ENCODE measurements around the gene KLRB1.
"Not testable (repeated sequence)": the region's sequence is repeated elsewhere in the genome, so short reads cannot be mapped to it uniquely, and the experiment has no call there.

The KLRB1 gene

DNA sequence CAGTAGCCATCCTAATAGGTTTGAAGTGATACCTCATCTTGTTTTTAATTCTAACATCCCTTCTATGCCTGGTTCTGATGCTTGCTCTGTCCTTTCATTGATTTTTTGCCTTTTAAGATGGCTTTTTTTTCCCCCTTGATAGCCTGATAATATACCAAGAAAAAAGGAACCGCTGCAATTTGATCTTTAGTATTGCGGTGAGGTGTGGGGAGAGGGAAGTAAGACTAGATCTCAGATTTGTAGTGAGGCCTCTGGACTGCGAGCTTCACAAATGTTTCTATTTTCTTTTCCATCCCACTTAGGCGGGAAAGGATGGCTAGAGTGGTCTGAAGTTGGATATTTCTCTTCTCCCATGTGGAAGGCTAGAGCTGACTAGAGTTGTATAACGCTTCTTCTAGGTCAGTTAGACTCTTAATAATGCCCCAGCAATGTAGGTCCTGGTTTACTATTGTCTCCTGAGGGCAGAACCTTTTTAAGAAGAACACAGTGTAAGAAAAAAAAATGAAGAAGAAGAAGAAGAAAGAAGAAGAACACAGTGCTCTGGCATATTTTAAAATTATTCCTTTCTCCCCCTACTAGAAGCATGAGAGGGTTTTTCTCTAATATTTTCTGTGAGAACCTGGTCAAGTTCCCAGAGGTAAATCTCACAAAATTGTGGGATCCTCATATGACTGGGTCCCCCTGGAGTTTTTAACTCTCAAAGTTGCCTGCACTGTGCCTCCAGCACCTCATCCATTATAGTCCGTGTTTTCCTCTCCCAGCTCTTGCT lies 11.9 kb upstream of the KLRB1 start:
- no peak for DNase-seq

DNA sequence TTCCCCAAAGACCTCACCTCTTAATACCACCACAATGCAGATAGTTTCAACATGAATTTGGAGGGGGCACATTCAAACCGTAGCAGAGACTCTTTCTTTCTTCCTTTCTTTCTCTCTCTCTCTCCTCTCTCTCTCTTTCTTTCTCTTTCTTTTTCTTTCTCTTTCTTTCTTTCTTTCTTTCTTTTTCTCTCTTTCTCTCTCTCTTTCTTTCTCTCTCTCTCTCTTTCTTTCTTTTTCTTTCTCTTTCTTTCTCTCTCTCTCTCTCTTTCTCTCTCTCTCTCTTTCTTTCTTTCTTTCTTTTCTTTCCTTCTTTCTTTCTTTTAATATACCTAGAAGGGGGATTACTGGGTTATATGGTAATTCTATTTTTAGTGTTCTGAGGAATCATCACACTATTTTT lies 11.2 kb upstream of the KLRB1 start:
- DNase-seq, result not testable (repeated sequence)

DNA sequence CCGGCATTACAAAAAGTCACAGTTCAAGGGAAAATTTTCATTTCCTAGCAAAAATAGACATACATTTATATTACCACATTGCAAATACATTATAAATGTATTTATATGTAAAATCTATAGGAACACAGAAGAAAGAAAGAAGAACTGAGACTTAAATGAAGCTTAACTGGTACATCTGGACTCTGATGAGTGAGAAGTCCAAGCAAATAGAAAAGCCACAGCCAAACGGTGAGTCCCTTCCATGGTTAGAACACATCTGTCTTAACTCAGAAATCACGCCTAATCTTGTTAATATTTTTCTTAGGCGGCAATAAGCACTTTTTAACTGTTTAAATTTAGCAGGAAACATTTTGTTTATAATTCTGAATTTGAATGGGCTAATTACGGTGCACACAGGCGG lies 9.4 kb upstream of the KLRB1 start:
- DNase-seq, result no peak

DNA sequence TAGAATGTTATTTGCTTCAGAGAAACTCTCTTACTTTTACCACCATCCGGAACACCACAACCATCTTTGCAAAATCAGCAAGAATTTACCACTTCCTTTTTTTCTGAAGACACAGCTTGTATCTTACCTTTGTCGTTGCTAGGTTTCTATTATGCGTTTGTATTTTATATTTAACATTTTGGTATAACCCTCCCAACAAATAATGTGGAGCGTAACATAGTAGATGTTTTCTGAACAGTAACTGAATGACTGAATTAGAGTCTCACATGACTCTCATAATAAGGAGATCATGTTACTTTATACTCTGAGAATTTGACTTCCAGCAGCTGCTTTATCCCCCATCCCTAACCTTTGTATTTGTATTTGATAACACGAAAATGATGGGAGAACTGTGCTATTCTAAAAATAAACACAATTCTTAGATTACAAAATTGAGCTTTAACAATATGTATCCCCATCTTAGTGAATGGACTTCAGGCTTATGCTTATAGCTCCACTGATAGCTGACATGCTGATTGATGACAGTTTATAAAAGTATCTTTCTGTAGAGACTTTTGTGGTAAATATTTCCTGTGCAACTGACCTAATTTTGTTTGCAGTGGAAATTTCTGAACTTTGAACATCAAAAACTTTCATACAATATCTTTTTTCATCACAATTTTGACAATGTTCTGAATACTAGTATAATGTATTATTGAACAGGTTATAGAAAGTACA lies 7.9 kb upstream of the KLRB1 start:
- DNase-seq, result no peak

DNA sequence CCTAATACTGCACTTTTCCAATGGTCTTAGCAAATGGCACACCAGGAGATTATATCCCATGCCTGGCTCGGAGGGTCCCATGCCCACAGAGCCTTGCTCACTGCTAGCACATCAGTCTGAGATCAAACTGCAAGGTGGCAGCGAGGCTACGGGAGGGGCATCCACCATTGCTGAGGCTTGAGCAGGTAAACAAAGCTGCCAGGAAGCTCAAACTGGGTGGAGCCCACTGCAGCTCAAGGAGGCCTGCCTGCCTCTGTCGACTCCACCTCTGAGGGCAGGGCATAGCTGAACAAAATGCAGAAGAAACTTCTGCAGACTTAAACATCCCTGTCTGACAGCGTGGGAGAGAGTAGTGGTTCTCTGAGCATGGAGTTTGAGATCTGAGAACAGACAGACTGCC lies 2.9 kb upstream of the KLRB1 start:
- not testable (repeated sequence) for DNase-seq

DNA sequence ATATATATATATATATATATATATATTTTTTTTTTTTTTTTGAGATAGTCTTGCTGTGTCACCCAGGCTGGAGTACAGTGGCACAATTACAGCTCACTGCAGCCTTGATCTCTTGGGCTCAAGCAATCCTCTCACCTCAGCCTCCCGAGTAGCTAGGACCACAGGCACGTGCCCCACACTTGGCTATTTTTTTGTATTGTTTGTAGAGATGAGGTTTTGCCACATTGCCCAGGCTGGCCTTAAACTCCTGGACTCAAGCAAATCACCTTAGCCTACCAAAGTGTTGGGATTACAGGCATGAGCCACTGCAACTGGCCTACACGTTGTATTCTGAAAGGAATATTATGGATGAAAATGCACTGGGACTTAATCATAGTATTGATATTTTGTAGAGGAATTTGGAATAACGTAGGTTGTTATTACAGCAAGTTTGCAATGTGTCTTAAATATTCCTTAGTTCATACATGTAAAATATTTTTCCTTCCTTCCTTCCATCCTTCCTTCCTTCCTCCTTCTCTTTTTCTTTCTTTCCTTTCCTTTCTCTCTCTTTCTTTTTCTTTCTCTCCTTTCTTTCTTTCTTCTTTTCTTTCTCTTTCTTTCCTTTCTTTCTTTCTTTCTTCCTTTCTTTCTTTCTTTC lies 862 bp downstream of the KLRB1 start:
- no peak for DNase-seq

DNA sequence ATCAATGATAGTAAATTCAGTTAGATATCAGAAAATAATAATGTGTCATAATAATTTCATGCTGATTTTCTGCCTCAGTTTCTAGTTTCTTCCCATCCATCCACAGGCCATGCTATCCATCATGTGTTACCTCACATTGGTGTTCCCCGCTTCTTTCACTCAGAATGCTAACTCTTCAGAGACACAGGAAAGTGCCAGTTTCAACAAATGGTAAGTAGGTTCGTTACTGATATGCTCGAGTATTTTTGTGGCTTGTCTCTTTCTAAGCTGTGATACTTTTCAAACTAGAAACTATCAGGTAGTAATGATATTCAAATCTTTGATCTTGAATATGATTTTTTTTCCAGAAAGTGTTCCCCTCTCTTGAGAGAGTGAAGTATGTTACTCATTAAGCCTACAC lies 1.5 kb downstream of the KLRB1 start:
- DNase-seq, result no peak

DNA sequence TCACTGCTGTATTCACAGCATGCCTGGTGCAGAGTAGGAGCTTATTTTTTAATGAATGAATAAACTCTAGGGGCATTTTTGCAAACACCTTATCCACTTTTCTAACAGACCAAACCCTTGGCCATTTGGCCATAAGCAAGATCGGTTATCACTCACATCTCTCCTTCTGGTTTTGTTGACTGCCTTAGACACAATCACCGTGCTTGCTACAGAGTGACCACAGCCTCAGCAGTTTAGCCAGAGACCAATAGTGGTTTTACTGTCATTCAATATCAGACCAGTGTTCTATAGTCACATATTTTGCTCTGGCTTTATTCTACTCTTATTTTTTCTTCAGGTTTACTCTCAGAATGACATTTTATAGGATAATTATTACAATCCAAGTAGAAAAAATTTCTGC lies 2.2 kb downstream of the KLRB1 start:
- no peak for DNase-seq

DNA sequence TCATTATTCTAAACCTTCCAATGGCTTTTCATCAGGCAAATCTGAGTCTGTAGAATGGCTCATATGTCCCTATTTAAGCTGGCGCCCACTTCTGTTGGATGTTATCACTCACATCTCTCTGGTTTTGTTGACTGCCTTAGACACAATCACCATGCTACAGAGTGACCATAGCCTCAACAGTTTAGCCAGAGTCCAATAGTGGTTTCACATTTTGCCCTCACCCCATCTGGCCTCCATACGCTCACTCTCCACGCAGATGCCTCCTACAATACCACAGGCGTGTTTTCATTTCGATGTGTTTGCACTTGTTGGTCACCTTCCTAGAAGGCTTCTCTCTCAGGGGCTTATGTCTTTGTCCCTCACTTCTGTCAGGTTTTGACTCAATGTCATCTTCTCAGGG lies 3.4 kb downstream of the KLRB1 start:
- DNase-seq, result no peak

DNA sequence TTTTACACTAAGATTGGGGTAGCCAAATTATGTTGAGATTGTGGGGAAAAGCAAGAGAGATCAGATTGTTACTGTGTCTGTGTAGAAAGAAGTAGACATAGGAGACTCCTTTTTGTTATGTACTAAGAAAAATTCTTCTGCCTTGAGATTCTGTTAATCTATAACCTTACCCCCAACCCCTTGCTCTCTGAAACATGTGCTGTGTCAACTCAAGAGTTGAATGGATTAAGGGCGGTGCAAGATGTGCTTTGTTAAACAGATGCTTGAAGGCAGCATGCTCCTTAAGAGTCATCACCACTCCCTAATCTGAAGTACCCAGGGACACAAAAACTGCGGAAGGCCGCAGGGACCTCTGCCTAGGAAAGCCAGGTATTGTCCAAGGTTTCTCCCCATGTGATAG lies 7.3 kb downstream of the KLRB1 start:
- not testable (repeated sequence) for DNase-seq

DNA sequence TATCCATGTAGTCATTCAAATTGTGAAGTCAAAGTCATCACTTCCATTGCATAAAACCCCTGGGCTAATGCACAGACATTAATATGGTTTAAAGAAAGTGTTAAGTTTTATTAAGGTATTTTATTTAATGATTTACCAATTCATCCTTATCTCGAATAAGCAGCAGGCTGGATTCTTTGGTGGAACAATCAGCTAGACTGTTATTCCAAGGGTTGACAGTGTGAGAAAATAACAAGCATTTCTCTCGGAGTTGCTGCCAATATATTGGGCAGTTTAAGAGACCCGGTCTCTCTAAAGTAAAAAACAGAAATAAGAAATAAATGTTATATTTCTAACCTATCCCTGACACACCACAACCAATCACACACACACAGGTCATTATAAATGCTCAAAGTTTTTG lies 9.4 kb downstream of the KLRB1 start:
- DNase-seq, result no peak

DNA sequence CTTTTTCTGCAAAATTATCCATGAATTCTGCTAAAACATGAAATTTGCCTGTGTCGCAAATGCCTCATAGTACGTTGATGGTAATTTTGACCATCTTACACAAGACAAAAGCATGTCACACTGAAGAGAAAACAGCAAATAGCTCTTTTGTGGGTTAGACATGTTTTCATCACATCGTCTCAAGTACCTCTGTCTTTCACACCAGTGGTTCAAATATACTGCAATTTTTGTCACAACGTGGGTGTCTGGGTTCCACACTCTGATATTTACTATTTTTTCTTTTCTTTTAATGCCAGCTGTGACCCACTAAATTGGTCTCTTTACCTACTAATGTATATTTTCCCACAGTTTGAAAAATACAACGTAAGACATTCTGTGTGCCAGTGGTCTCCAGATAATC lies 10.4 kb downstream of the KLRB1 start:
- no peak for DNase-seq

DNA sequence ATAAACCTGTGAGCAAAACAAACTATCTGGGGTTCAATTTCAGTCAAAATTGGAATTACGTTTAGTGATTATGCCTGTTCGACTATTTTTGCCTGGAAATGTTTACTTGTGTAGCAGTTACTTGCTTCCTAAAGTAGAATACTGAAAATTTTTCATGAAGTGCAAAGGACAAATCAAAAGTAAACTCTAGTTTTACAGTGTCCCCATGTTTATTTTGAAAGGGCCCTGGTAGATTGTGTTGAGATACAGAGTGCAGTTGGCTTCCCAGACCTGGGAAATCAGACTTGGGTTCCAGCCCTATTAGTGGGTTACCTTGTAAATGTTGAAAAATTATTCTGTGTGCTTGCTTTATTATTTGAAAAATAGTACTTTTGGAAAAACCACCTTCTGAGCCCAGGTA lies 17.3 kb downstream of the KLRB1 start:
- DNase-seq, result no peak

DNA sequence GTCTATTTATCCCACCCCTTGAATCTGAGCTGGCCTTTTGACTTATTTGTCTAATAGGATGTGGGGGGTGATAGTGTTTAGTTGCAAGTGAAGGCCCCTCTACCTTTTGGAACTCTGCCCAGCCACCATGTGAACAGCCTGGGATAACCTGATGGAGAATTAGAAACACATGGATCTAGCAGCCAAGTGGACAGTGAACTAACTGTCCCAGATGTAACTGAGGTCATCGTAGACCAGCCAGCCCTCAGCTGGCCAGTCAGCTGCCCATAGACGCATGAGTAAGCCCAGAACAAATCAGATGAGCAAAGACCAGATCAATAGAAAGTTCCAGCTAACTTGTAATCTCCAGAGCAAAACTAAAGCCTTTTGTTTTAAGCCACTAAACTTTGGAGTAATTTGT lies 19.0 kb downstream of the KLRB1 start:
- DNase-seq, result no peak

DNA sequence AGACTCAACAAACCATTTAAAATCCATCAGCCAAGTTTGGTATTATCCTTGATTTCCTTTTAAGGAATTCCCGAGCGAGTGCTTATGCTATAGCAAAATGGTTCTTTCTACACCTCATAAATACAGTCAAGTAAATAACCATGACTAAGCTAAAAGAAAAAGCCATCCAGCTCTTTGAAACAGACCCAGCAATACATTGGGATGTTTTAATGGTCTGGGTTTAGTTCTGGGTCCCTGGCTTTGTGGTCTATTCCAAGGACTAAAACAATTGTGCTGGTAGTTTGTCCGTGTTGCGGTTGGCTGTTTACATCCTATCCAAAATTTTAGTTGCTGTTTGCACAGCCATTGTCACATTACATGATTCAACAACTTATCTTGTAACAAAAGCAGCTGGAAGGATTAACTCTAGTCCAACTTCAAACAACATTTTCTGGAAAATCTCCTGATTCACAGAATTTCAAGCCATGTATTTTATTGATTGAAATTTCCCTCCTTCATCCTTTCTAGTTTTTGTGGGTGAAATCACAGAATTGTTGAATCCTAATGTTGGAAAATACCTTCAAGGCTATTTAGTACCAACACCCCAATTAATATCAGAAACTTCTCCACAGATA lies 19.6 kb downstream of the KLRB1 start:
- no peak for DNase-seq

DNA sequence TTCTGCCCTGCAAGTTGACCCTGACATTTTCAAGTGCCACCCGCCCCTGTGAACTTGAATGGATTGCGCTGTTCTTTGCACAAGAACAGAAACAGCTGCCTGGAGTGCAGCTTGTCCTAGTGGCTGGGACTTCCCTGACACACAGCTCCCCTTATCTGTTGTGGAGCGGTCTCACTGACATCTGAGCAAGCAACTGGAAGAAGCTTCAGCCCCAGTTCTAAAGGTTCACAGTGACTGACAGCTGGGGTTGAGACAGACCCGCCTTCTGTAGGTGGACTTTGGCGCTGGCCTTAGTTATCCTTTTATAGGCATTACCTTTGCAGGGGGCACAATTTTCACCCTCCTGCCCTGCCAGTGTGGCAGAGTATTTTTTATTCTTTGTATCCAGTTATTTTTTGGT lies 30.0 kb downstream of the KLRB1 start:
- not testable (repeated sequence) for DNase-seq

DNA sequence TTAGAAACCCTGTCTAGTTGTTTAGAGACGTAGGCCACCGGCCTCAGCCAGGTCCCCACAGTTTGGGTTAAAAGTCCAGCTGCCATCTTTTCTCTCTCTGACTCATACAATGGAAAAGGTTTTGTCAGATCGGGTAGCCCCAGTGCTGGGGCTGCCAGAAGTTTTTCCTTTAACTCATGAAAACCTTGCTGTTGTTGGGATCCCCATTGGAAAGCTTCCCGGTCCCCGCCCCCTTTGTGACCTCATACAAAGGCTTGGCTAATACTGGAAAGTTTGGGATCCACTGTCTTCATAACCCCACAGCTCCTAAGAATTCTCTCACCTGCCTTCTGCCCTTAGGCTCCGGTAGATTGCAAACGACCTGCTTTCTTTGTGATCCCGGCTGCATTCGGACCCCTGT lies 40.6 kb downstream of the KLRB1 start:
- not testable (repeated sequence) for DNase-seq

DNA sequence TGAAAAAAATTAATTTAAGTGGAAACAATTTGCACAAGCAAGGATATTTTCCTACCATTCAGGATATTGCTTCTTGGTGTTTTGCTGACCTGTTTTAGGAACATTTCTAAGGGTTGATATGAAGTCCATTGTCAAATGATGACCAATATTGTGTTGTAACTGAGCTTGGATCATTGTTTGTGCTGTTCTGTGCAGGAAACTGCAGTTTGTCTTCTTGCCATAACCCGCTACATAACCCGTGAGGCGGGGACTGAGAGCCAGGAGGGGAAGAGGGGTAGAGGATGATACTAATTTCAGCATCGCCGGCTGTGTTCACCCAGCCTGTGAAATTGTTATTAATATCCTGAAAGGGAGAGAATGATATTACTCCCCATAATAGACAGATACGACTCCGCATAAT lies 41.6 kb downstream of the KLRB1 start:
- DNase-seq, result not testable (repeated sequence)

DNA sequence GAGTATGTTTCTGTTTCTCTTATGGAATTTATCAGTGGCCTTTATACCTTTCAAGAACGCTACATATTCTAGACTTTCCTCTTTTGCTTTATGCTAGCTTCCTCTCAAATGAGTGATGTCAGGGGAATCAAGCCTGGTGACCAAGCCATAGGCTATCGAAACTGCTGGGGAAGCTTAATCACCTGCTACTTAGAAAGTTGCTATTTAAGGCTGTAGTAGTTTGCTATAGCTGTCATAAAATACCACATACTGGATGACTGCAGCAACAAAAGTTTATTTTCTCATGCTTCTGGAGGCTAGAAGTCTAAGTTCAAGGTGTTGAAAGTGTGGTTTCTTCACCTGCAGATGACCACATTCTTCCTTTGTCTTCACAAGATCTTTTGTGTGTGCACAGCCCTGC lies 43.3 kb downstream of the KLRB1 start:
- not testable (repeated sequence) for DNase-seq

DNA sequence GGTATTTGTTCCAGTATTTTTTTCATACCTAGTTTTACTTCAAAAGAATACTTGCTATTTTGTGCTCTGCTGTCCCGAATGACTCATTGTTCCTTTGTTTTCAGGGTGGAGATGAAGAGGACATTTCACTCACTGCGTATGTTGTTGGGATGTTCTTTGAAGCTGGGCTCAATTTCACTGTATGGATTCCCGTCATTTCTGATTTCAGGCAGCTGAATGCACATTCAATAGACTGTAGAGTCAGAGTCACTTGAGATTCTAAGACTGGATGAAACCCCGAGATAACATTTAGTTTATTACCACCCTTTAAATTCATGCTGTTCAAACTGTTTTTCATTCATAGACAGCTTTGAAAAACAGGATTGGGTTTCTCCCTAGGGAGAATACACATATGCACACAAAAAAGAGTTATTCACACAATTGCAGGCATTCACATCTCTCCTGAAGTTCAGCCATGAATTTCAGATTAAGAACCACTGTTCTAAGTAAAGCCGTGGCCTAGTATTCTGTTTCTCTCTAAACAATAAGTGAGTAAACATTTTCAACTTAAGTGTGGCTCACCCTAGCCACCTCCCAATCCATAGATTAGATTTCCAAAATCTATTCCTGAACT lies 44.8 kb downstream of the KLRB1 start:
- DNase-seq, result not testable (repeated sequence)

DNA sequence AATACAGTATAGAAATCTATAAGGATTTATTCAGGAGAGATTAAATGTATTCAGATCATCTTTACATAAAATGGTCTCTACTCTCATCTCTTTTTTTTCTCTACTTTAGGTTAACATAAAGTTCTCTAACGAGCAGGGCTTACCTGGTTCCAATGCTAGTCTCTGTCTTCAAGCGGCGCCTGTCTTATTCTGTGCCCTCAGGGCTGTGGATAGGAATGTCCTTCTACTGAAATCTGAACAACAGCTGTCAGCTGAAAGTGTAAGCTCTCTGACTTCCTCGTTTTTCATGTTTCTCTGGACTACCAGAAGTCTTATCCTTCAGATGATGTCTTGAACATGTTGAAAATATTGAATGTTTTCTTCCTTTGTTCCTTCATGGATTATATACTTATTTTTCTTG lies 62.2 kb downstream of the KLRB1 start:
- DNase-seq, result not testable (repeated sequence)

Measured in NCI-H2029 treated with DMSO at 0.1 percent for 48 hours (cell line).